ENCODE measurements around the gene KLHL3.

Gene KLHL3

GRCh38 chr5:137635521-137635921, 100.4 kb downstream of the KLHL3 start:
- DNase-seq (ENCODE audit: low read depth, low spot score) = no peak

- no peak for DNase-seq (ENCODE audit: low read depth, low spot score)
Observed at GRCh38 chr5:137633896-137634295, 102.0 kb downstream of the KLHL3 start.

- DNase-seq (ENCODE audit: low read depth, low spot score) = no peak
Observed at GRCh38 chr5:137632716-137633115, 103.2 kb downstream of the KLHL3 start.

- DNase-seq (ENCODE audit: low read depth, low spot score) = no peak
Observed at GRCh38 chr5:137631453-137631852, 104.4 kb downstream of the KLHL3 start.

- peak; percentile 42 for DNase-seq (ENCODE audit: low read depth, low spot score)
Observed at GRCh38 chr5:137630972-137631370, 104.9 kb downstream of the KLHL3 start.

GRCh38 chr5:137630216-137630971, 105.5 kb downstream of the KLHL3 start:
- no peak for DNase-seq (ENCODE audit: low read depth, low spot score)

GRCh38 chr5:137629646-137630045, 106.2 kb downstream of the KLHL3 start:
- DNase-seq (ENCODE audit: low read depth, low spot score) = peak; percentile 74

GRCh38 chr5:137627706-137628105, 108.2 kb downstream of the KLHL3 start:
- no peak for DNase-seq (ENCODE audit: low read depth, low spot score)

GRCh38 chr5:137627293-137627692, 108.6 kb downstream of the KLHL3 start:
- no peak for DNase-seq (ENCODE audit: low read depth, low spot score)

- no peak for DNase-seq (ENCODE audit: low read depth, low spot score)
Observed at GRCh38 chr5:137624786-137625349, 111.0 kb downstream of the KLHL3 start.

GRCh38 chr5:137622850-137623249, 113.0 kb downstream of the KLHL3 start:
- peak; percentile 81 for DNase-seq (ENCODE audit: low read depth, low spot score)

- peak; percentile 60 for DNase-seq (ENCODE audit: low read depth, low spot score)
Observed at GRCh38 chr5:137621861-137622823, 113.7 kb downstream of the KLHL3 start.

- no peak for DNase-seq (ENCODE audit: low read depth, low spot score)
Observed at GRCh38 chr5:137621306-137621705, 114.6 kb downstream of the KLHL3 start.

- peak; percentile 95 for DNase-seq (ENCODE audit: low read depth, low spot score)
Observed at GRCh38 chr5:137619191-137619870, 116.6 kb downstream of the KLHL3 start.

GRCh38 chr5:137618476-137618875, 117.4 kb downstream of the KLHL3 start:
- DNase-seq (ENCODE audit: low read depth, low spot score) = no peak

GRCh38 chr5:137617528-137618205, 118.2 kb downstream of the KLHL3 start:
- DNase-seq (ENCODE audit: low read depth, low spot score) = peak; percentile 79

- no peak for DNase-seq (ENCODE audit: low read depth, low spot score)
Observed at GRCh38 chr5:137616046-137616445, 119.8 kb downstream of the KLHL3 start.

- no peak for DNase-seq (ENCODE audit: low read depth, low spot score)
Observed at GRCh38 chr5:137615171-137615775, 120.6 kb downstream of the KLHL3 start.

- DNase-seq (ENCODE audit: low read depth, low spot score) = no peak
Observed at GRCh38 chr5:137613554-137614265, 122.2 kb downstream of the KLHL3 start.

- no peak for DNase-seq (ENCODE audit: low read depth, low spot score)
Observed at GRCh38 chr5:137612576-137612975, 123.3 kb downstream of the KLHL3 start.

Measured in astrocyte of the hippocampus (primary cell).